NCI-H82 treated with DMSO at 0.1 percent for 48 hours (cell line): ENCODE data around the gene OLIG1.

Experiments used
- DNase-seq: peaks from one replicate; lab custom pipeline; 2025; ENCODE audit not compliant: unreplicated experiment; lab: John Stamatoyannopoulos, UW

OLIG1 gene

DNA sequence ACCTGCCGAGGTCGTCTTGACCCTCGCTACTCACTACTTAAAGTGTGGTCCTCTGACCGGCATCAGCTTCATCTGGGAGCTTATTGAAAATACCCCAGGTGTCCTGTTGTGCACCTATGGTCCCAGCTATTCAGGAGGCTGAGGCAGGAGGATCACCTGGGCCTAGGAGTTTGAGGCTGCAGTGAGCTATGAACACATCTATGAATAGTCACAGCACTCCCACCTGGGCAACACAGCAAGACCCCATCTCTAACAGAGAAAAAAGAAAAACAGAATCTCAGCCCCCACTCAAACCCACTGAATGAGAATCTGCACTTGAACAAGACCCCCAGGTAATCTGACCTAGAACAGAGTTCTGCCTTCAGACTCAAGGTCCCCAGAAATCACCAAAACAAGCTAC, 8.7 kb upstream of the OLIG1 start:
- DNase-seq: no peak

DNA sequence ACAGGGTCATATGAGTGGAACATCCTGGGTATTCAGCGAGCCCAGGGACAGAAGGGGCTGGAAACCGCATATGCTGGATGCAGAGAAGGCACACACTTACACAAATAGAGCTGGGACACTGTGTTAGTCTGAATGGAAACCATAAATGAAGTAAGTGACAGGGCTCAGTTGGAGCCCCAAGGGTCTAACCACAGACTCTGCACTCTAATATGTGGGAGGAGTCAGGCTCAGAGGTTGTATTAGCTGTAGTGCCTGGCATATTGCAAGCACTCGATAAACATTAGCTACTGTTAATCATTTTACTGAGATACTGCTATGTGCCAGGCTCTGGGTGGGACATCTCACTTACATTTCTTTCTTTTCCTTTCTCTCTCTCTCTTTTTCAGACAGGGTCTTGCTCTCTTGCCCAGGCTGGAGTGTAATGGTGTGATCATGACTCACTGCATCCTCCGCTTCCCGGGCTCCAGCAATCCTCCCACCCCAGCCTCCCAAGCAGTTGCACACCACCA, 6.5 kb upstream of the OLIG1 start:
- DNase-seq: no peak

GRCh38 chr21:33063907-33064622, 5.9 kb upstream of the OLIG1 start:
- no peak for DNase-seq

DNA sequence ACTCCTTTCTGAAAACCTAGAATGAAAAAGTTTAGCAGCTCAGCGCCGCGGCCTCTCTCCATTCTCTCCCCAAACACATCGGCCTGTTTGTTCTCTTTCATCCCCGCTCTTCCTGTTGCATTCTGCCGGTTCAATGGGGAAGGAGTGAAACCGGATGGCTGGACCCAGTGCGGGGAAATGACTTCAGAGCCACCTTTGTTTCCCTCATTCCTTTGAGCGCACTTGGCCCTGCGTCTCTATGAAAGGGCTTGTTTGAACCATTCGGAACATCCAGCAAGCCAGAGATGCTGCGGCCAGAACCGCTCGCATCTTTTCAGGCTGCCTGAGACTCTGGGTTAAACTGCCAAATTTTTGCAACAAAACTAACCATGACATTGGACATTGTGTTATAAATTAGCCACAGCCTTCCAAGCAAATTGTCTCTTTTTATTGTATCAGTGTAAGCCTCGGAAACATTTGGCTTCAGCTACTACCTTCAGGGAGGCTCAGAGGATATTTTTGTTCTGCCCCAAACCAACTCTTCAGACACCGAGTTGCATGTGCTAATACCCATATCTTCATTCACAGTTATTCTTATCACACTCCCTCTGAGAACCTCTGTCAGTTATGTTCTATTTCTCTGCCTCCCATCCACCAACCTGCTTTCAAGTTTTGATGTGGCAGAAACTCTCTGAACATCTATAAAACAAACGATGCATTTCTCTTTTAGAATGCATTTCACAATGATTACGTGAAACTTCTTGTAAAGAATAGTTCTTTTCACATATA, 5.1 kb upstream of the OLIG1 start:
- no peak for DNase-seq

DNA sequence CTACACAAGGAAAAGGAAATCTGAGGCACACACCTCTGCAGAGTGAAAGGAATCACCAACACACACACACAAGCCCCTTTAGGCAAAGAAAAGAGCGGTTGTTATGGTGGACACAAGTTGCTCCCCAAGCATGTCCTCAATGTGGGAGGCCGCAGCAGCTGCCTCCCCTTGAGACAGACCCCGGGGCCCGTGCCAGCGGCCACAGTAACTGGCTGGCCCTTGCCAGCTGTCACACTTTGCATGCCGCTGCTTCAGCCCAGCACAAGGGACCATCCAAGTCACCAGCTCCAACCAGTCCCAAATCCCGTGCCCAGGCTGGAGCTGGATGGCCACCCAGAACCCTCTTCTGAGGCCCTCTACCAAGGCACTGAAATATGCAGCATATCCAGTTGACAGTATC, 2.9 kb upstream of the OLIG1 start:
- DNase-seq: no peak

DNA sequence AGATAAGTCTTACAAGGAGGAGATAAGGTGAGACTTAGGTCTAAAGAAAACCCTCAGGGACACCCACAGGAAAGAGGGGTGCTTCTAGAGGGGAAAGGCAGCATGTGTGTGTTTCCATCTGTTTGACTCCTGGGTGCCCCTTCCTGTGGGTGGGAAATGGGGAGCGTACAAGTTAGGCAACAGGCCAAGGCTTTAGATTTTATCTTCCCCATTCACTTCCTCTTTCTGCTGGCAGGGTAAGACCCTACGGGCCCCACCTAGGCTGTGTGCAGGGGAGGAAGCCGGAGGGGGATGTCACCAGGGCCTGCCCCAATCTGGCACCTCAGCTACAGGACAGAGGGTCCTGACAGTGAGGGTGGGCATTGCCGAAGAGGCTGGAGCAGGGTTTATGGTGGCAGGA, 2.5 kb upstream of the OLIG1 start:
- no peak for DNase-seq

- no peak for DNase-seq
These were observed 698 bp upstream of the OLIG1 start for GRCh38 chr21:33069243-33069642.

DNA sequence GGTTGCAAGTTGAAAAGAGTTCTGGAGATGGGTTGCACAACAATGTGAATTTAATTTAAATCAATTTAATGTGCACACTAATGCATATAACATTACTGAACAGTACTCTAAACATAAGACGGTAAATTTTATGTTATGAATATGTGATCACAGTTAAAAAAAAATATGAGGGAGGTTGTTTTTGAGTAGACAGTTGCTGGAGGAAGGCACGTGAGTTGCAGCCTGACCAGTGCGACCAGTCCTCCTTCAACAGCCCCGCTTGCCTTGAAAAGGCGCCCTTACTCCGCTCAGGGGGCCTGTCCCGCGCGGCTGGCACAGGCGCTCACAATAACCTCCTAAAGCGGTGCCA, 322 bp upstream of the OLIG1 start:
- no peak for DNase-seq

- DNase-seq: no peak
These were observed 730 bp downstream of the OLIG1 start for GRCh38 chr21:33070744-33070997.

- no peak for DNase-seq
These were observed 1.2 kb downstream of the OLIG1 start for GRCh38 chr21:33070998-33071769.

GRCh38 chr21:33071770-33072306, 1.9 kb downstream of the OLIG1 start:
- no peak for DNase-seq

DNA sequence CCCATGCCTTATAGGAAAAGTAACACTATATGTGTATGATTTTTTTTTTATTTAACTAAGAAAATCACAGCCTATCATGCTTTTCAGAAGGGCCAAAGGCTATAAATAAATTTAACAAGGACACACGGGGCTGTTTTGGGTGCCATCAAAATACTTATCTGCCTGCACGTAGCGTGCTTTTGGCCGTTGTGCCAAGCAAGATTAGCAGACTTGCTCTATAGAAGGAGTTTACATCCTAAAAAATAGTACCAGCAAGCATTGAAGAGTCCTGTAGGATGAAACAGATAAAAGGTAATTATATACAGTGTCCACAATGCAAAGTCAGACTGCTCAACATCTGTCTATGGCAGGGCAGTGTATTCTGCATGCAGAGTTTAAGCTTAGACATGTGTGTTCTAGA, 3.7 kb downstream of the OLIG1 start:
- no peak for DNase-seq

- no peak for DNase-seq
These were observed 5.2 kb downstream of the OLIG1 start for GRCh38 chr21:33075128-33075527.

- no peak for DNase-seq
These were observed 5.8 kb downstream of the OLIG1 start for GRCh38 chr21:33075596-33076195.

- no peak for DNase-seq
These were observed 6.8 kb downstream of the OLIG1 start for GRCh38 chr21:33076600-33077329.

DNA sequence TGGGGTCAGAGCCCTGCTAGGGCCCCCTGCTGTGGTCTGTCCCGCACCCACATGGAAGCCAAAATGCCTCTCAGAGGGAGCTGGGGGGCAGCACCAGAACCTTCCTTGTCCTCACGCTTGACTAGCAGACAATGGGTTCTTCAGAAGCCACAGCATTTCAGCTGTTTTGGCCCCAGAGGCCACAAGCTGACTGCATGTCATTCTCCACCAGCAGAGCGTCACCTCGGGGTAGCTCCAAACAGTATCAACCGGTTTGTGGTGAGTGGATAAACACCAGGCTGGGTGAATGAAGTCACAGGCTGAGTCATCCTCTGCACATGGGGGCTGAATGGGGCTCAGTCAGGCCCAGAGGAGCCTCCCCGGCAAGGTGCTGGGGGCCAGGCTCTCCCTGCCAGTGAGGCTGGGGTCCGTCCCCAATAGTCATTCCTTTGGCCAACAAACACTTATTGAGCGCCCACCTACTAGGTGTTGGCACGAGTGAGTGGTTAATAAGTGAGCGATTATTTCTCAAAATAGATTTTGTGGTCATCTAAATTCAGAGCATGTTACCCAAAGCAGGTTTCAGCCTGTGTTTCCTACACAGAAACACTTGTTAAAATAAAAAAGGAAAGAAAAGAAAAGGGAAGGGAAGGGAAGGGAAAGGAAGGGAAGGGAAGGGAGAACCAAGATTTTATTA, 9.1 kb downstream of the OLIG1 start:
- DNase-seq: no peak

- no peak for DNase-seq
These were observed 10.4 kb downstream of the OLIG1 start for GRCh38 chr21:33080376-33080775.

GRCh38 chr21:33080776-33081175, 10.8 kb downstream of the OLIG1 start:
- no peak for DNase-seq

DNA sequence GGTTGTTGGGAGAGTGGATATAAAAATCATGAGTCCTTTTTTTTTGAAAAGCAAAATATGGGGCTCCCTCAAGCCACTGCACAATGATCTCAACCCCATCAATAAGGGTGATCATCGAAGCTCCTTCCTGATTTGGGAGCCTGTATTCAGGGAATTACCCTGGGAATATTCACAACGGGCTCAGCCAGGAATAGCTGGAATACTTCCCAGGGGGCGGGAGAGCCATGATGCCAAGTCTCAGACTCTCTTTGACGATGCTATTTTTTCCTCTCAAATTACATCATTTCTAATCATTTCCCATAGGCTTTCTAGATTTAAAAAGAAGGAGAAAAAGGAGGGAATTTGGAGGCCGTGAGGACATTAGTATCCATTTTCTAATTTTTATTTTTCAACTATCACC, 18.4 kb downstream of the OLIG1 start:
- no peak for DNase-seq

GRCh38 chr21:33089395-33090119, 19.6 kb downstream of the OLIG1 start:
- no peak for DNase-seq
